A549 (cell line): ENCODE measurements around the gene KRT71.

Experiments
- CTCF ChIP-seq: fragments of >200 bp; sonication (Bioruptor Twin); formaldehyde crosslinking; IDR thresholded peaks from 3 replicates; pipeline ENCODE4 v1.5.1; 2016
- GATA3 ChIP-seq: IDR thresholded peaks from 2 replicates; pipeline ENCODE4 v1.6.1; 2012; ENCODE audit warnings: borderline replicate concordance
- POLR2A ChIP-seq: IDR thresholded peaks from 2 replicates; pipeline ENCODE4 v1.6.1; 2012; ENCODE audit warnings: mild to moderate bottlenecking, low read length
- POLR2AphosphoS2 ChIP-seq: conservative IDR thresholded peaks from 2 replicates; pipeline ENCODE4 v1.6.1; 2012; ENCODE audit warnings: low read length, improper control_type of control experiment, inconsistent platforms
- ZC3H11A ChIP-seq: fragments of 450-650 bp; IDR thresholded peaks from 2 replicates; pipeline ENCODE4 v1.6.1; 2014; ENCODE audit warnings: antibody characterized with exemption, mild to moderate bottlenecking

GRCh38 chr12:52523824-52524223, 29.1 kb downstream of the KRT71 start:
- no peak for TF ChIP-seq CTCF
- no peak for TF ChIP-seq POLR2A
- no peak for TF ChIP-seq POLR2AphosphoS2
- TF ChIP-seq GATA3: no peak
- TF ChIP-seq ZC3H11A: no peak
